ENCODE measurements around the gene STARD8.

Gene STARD8

DNA sequence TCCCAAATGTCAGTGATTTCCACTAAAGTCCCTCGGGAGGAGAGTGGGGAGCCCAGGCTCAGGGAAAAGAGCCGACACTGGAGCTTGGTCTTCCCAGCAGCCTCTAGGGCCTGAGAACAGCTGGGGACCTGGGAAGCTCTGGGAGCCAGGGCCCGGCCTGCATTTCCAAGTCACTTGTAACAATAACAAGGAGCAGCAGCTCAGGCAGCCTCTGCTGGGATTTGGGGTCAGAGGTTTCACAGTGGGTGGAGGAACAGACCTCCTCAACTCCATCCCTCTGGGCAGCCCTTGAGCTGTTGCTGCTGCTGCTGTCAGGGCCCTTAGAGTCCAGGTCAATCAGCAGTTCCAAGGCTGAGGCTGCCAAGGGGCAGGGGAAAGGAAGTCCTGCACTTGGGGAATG lies 11.1 kb downstream of the STARD8 start:
- Histone ChIP-seq H3K27ac (ENCODE audit: insufficient read depth in 1 of 2, low read depth in 1 of 2, low read length in 2 of 2, poor library complexity in 1 of 2, severe bottlenecking in 2 of 2) (no peak overlapping the region), H3K4me3 (ENCODE audit: control insufficient read depth in 1 of 7, extremely low read depth in 1 of 7, insufficient read depth in 4 of 7, low read depth in 2 of 7, low read length in 6 of 7) (no peak overlapping the region), H3K4me1 (ENCODE audit: control extremely low read depth in 1 of 4, control insufficient read depth in 4 of 4, insufficient read depth in 4 of 4, low read length in 3 of 4) (peaks cover 0 to 4% (median 0%) of the 10 kb centered on the region in 4 experiments), H3K27me3 (replicated peaks in 2 of 5; ENCODE audit: control insufficient read depth in 4 of 5, insufficient read depth in 5 of 5, low read length in 4 of 5) (no peaks in the 10 kb centered on the region), H3K9me3 (ENCODE audit: control extremely low read depth in 1 of 5, control insufficient read depth in 4 of 5, insufficient read depth in 2 of 5, low read depth in 1 of 5, low read length in 4 of 5) (no peaks in the 10 kb centered on the region), H3K36me3 (ENCODE audit: control insufficient read depth in 4 of 4, insufficient read depth in 4 of 4, low read length in 3 of 4) (no peaks in the 10 kb centered on the region)
- ChIA-PET CTCF (no interaction called here), POLR2A (interaction anchor here (0.7 kb wide), 1 partner anchor 23 kb away, joined by 3 read pairs; no protein-coding TSS in a partner anchor)
- no peak for DNase-seq
- WGBS (ENCODE audit: insufficient coverage) = 81% methylated on average over 2 of the region's 3 CpGs

DNA sequence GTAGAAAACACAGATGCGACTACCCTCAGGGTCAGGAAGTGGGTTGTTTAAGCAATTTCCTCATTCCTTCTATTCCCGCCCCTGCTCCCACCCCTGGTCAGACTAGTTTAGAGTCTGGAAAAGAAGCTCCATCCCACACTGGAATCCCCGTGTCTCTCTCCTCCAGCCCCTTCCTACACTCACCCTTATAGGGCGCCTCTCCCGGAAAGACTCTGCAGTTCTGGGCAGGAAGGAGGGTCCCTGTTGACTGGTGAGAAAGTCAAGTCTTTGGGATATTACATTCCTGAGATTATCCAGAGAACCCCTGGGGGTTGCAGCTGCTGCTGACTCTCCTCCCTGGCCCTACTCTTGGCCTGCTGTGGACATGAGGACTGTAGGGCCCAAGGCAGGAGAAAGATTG lies 11.9 kb downstream of the STARD8 start:
- ChIA-PET CTCF (no interaction called here), POLR2A (no interaction called here)
- Histone ChIP-seq H3K36me3 (ENCODE audit: control insufficient read depth in 4 of 4, insufficient read depth in 4 of 4, low read length in 3 of 4) (no peaks in the 10 kb centered on the region), H3K4me3 (ENCODE audit: control insufficient read depth in 1 of 7, extremely low read depth in 1 of 7, insufficient read depth in 4 of 7, low read depth in 2 of 7, low read length in 6 of 7) (no peak overlapping the region), H3K4me1 (ENCODE audit: control extremely low read depth in 1 of 4, control insufficient read depth in 4 of 4, insufficient read depth in 4 of 4, low read length in 3 of 4) (peaks cover 0 to 4% (median 0%) of the 10 kb centered on the region in 4 experiments), H3K9me3 (ENCODE audit: control extremely low read depth in 1 of 5, control insufficient read depth in 4 of 5, insufficient read depth in 2 of 5, low read depth in 1 of 5, low read length in 4 of 5) (no peaks in the 10 kb centered on the region), H3K27me3 (replicated peaks in 2 of 5; ENCODE audit: control insufficient read depth in 4 of 5, insufficient read depth in 5 of 5, low read length in 4 of 5) (no peaks in the 10 kb centered on the region), H3K27ac (ENCODE audit: insufficient read depth in 1 of 2, low read depth in 1 of 2, low read length in 2 of 2, poor library complexity in 1 of 2, severe bottlenecking in 2 of 2) (no peak overlapping the region)
- WGBS (ENCODE audit: insufficient coverage) = 61% methylated on average over 4 of the region's 5 CpGs
- no peak for DNase-seq

DNA sequence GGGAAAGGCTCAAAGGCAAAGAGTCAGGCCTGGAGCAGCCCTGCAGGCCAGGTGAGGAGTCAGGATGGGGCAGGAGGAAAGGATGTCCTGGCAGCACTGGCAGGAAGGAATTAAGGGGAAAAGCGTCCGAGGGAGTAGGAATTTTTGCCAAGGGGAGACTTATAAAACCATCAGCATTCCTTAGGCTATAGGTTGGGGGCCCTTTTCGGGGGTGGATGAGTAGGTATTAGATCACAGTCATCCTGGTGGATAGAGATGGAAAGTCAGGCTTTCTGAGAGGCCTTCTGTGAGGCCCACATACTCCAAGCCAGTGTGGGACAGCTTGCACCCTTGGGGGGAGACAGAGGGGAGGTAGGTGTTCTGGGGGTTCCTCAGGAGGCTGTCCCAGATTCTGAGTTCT lies 12.3 kb downstream of the STARD8 start:
- ChIA-PET POLR2A (no interaction called here), CTCF (no interaction called here)
- Histone ChIP-seq H3K4me3 (ENCODE audit: control insufficient read depth in 1 of 7, extremely low read depth in 1 of 7, insufficient read depth in 4 of 7, low read depth in 2 of 7, low read length in 6 of 7) (no peak overlapping the region), H3K27ac (ENCODE audit: insufficient read depth in 1 of 2, low read depth in 1 of 2, low read length in 2 of 2, poor library complexity in 1 of 2, severe bottlenecking in 2 of 2) (no peak overlapping the region), H3K36me3 (ENCODE audit: control insufficient read depth in 4 of 4, insufficient read depth in 4 of 4, low read length in 3 of 4) (no peaks in the 10 kb centered on the region), H3K9me3 (ENCODE audit: control extremely low read depth in 1 of 5, control insufficient read depth in 4 of 5, insufficient read depth in 2 of 5, low read depth in 1 of 5, low read length in 4 of 5) (no peaks in the 10 kb centered on the region), H3K4me1 (ENCODE audit: control extremely low read depth in 1 of 4, control insufficient read depth in 4 of 4, insufficient read depth in 4 of 4, low read length in 3 of 4) (peaks cover 0 to 4% (median 0%) of the 10 kb centered on the region in 4 experiments), H3K27me3 (replicated peaks in 2 of 5; ENCODE audit: control insufficient read depth in 4 of 5, insufficient read depth in 5 of 5, low read length in 4 of 5) (no peaks in the 10 kb centered on the region)
- DNase-seq = no peak
- WGBS (ENCODE audit: insufficient coverage) = 80% methylated on average over 3 of the region's 3 CpGs

DNA sequence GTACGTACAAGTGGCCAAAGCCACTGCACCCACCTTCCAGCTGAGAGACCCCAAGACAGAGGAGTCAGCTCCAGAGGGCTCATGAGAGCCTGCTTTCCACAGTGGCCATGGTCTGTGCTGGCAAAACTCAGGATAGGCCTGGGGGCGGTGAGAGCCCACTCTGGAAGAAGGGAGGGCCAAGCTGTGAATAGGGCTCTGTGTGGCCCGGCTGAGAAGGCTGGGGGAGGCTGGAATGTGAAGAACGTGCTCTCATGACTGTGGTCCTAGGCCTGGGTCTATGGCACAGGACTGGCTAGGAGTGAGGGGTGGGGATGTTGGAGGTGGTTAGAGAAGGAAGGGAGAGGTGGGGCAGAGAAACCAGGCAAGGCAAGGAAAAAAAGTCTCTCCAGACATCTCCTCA lies 13.3 kb downstream of the STARD8 start:
- no peak for DNase-seq

DNA sequence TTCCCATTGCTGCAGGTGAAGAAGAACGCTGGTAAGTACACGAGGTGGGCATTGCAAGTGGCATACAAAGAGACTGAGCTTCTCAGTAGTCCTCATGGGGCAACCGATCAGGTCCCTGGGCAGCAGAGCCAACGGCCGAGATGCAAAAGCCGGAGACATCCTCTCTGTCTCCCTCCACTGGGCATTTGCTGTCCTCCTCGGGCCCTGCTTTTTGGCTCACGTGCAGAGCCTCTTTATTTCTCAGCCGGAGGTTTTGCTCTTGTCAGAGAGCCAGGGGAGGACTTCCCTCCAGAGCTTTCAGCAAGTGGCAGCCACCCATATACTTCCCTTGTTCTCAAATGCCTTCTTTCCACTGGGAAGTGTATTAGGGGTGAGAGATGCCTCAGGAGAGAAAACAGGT lies 18.0 kb downstream of the STARD8 start:
- Histone ChIP-seq H3K4me1 (ENCODE audit: control extremely low read depth in 1 of 4, control insufficient read depth in 4 of 4, insufficient read depth in 4 of 4, low read length in 3 of 4) (no peaks in the 10 kb centered on the region), H3K27me3 (replicated peaks in 2 of 5; ENCODE audit: control insufficient read depth in 4 of 5, insufficient read depth in 5 of 5, low read length in 4 of 5) (peaks cover 0 to 3% (median 0%) of the 10 kb centered on the region in 5 experiments), H3K9me3 (ENCODE audit: control extremely low read depth in 1 of 5, control insufficient read depth in 4 of 5, insufficient read depth in 2 of 5, low read depth in 1 of 5, low read length in 4 of 5) (no peaks in the 10 kb centered on the region), H3K4me3 (ENCODE audit: control insufficient read depth in 1 of 7, extremely low read depth in 1 of 7, insufficient read depth in 4 of 7, low read depth in 2 of 7, low read length in 6 of 7) (no peak overlapping the region), H3K36me3 (ENCODE audit: control insufficient read depth in 4 of 4, insufficient read depth in 4 of 4, low read length in 3 of 4) (no peaks in the 10 kb centered on the region), H3K27ac (ENCODE audit: insufficient read depth in 1 of 2, low read depth in 1 of 2, low read length in 2 of 2, poor library complexity in 1 of 2, severe bottlenecking in 2 of 2) (no peak overlapping the region)
- ChIA-PET CTCF (no interaction called here), POLR2A (no interaction called here)
- 75% methylated on average over 8 of the region's 9 CpGs for WGBS (ENCODE audit: insufficient coverage)
- no peak for DNase-seq

More for the DNA sequence above, 13.3 kb downstream of the STARD8 start:
- 85% methylated on average over 4 of the region's 4 CpGs for WGBS (ENCODE audit: insufficient coverage)
- ChIA-PET CTCF (no interaction called here), POLR2A (no interaction called here)
- no peak overlapping the region for H3K4me3 ChIP-seq (ENCODE audit: control insufficient read depth in 1 of 7, extremely low read depth in 1 of 7, insufficient read depth in 4 of 7, low read depth in 2 of 7, low read length in 6 of 7)
- peaks cover 0 to 4% (median 0%) of the 10 kb centered on the region in 4 experiments for H3K4me1 ChIP-seq (ENCODE audit: control extremely low read depth in 1 of 4, control insufficient read depth in 4 of 4, insufficient read depth in 4 of 4, low read length in 3 of 4)
- H3K36me3 ChIP-seq (ENCODE audit: control insufficient read depth in 4 of 4, insufficient read depth in 4 of 4, low read length in 3 of 4) = no peaks in the 10 kb centered on the region
- H3K27me3 ChIP-seq (replicated peaks in 2 of 5; ENCODE audit: control insufficient read depth in 4 of 5, insufficient read depth in 5 of 5, low read length in 4 of 5) = no peaks in the 10 kb centered on the region
- no peaks in the 10 kb centered on the region for H3K9me3 ChIP-seq (ENCODE audit: control extremely low read depth in 1 of 5, control insufficient read depth in 4 of 5, insufficient read depth in 2 of 5, low read depth in 1 of 5, low read length in 4 of 5)
- no peak overlapping the region for H3K27ac ChIP-seq (ENCODE audit: insufficient read depth in 1 of 2, low read depth in 1 of 2, low read length in 2 of 2, poor library complexity in 1 of 2, severe bottlenecking in 2 of 2)

DNA sequence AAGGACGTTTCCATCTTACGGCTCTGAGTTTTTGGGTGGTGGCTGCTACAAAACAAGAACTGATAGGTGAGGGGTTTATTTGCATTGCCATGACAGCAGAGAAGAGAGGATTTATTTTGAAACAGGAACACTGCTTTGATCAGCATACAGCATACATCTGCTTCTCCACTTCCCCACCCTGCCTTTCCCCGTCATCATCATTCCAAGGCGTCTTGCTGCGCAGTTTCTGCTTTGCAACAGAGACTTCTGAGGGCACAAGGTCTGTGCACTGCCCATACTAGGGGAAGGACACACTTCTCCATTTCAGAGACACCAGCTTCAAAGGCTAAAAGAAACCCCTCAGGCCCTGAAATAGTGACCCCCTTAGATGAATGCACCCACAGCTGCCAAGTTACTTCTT lies 19.1 kb downstream of the STARD8 start:
- POLR2A ChIA-PET = no interaction called here
- no peaks in the 10 kb centered on the region for H3K9me3 ChIP-seq (ENCODE audit: control extremely low read depth in 1 of 5, control insufficient read depth in 4 of 5, insufficient read depth in 2 of 5, low read depth in 1 of 5, low read length in 4 of 5)
- peaks cover 0 to 3% (median 0%) of the 10 kb centered on the region in 5 experiments for H3K27me3 ChIP-seq (replicated peaks in 2 of 5; ENCODE audit: control insufficient read depth in 4 of 5, insufficient read depth in 5 of 5, low read length in 4 of 5)
- CTCF ChIA-PET = no interaction called here
- DNase-seq = no peak
- no peaks in the 10 kb centered on the region for H3K4me1 ChIP-seq (ENCODE audit: control extremely low read depth in 1 of 4, control insufficient read depth in 4 of 4, insufficient read depth in 4 of 4, low read length in 3 of 4)
- H3K27ac ChIP-seq (ENCODE audit: insufficient read depth in 1 of 2, low read depth in 1 of 2, low read length in 2 of 2, poor library complexity in 1 of 2, severe bottlenecking in 2 of 2) = no peak overlapping the region
- WGBS (ENCODE audit: insufficient coverage) = 93% methylated on average over 5 of the region's 5 CpGs
- no peaks in the 10 kb centered on the region for H3K36me3 ChIP-seq (ENCODE audit: control insufficient read depth in 4 of 4, insufficient read depth in 4 of 4, low read length in 3 of 4)
- H3K4me3 ChIP-seq (ENCODE audit: control insufficient read depth in 1 of 7, extremely low read depth in 1 of 7, insufficient read depth in 4 of 7, low read depth in 2 of 7, low read length in 6 of 7) = no peak overlapping the region

DNA sequence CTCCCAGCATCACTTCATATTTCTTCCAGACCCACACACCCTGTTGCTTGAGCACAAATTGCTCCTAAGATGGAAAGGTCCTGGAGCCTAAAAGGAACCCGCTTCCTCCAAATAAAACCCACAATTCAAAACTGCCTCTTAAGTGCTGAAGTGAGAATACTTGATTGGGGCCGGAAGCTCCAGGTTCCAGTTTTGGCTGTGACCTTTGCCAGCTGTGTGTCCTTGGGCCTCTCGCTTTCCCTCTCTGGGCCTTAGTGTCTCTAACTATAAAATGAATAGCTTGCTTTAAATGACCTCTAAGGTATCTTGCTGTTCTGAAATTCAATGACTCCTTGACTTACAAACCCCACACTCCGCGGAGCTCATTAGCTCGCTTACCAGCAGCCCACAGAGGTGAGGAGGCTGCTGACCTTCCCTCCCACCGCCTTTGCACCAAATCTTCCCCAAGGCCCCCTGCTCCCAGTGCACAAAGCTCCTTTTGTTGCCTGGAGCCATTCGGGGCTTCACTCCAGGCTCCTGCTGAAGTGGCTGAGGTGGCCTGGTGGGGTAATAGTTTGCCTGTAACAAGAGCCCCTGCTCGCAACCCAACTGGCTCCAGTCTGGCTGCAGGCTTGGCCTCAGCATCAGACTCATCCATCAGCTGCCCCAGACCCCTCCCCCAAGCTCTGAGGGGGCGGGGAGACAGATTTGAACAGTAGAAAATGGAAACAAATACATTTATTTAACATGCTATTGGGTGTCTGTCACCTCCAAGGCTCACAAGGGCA lies 21.8 kb downstream of the STARD8 start:
- Histone ChIP-seq H3K9me3 (ENCODE audit: control extremely low read depth in 1 of 5, control insufficient read depth in 4 of 5, insufficient read depth in 2 of 5, low read depth in 1 of 5, low read length in 4 of 5) (no peaks in the 10 kb centered on the region), H3K36me3 (ENCODE audit: control insufficient read depth in 4 of 4, insufficient read depth in 4 of 4, low read length in 3 of 4) (no peaks in the 10 kb centered on the region), H3K27me3 (replicated peaks in 2 of 5; ENCODE audit: control insufficient read depth in 4 of 5, insufficient read depth in 5 of 5, low read length in 4 of 5) (peaks cover 0 to 6% (median 0%) of the 10 kb centered on the region in 5 experiments), H3K27ac (ENCODE audit: insufficient read depth in 1 of 2, low read depth in 1 of 2, low read length in 2 of 2, poor library complexity in 1 of 2, severe bottlenecking in 2 of 2) (no peak overlapping the region), H3K4me1 (ENCODE audit: control extremely low read depth in 1 of 4, control insufficient read depth in 4 of 4, insufficient read depth in 4 of 4, low read length in 3 of 4) (no peaks in the 10 kb centered on the region), H3K4me3 (ENCODE audit: control insufficient read depth in 1 of 7, extremely low read depth in 1 of 7, insufficient read depth in 4 of 7, low read depth in 2 of 7, low read length in 6 of 7) (no peak overlapping the region)
- 84% methylated on average over 8 of the region's 10 CpGs for WGBS (ENCODE audit: insufficient coverage)
- ChIA-PET CTCF (interaction anchor here (1.2 kb wide), 1 partner anchor 16 kb away, joined by 5 read pairs; no protein-coding TSS in a partner anchor), POLR2A (no interaction called here)
- no peak for DNase-seq

Measured in common myeloid progenitor, CD34-positive (primary cell).